Suppressor macrophage treated with lipopolysaccharide for 1 hour (primary cell): ENCODE data around the gene PARPBP.
"Not testable (repeated sequence)": the region's sequence is repeated elsewhere in the genome, so short reads cannot be mapped to it uniquely, and the experiment has no call there.

ENCODE experiments used
- DNase-seq, 3 donors: peaks; one replicate each; pipeline ENCODE4 v3.0.0-alpha.2; 2020 to 2022

The PARPBP gene

GRCh38 chr12:102163383-102163782 is 43.4 kb downstream of the PARPBP start:
- DNase-seq: no peak

GRCh38 chr12:102167821-102168604 is 48.0 kb downstream of the PARPBP start:
- DNase-seq: peak in 2 of 3 donors; percentile 23 to 38

GRCh38 chr12:102169922-102170621 is 50.1 kb downstream of the PARPBP start:
- DNase-seq: peak; percentile 20 to 49 (median 40)

- no peak for DNase-seq
Measured at GRCh38 chr12:102171951-102172350, 52.0 kb downstream of the PARPBP start.

- DNase-seq: no peak
Measured at GRCh38 chr12:102172436-102172835, 52.5 kb downstream of the PARPBP start.

GRCh38 chr12:102174117-102174516 is 54.1 kb downstream of the PARPBP start:
- no peak for DNase-seq

- no peak for DNase-seq
Measured at GRCh38 chr12:102174761-102175160, 54.8 kb downstream of the PARPBP start.

- peak; percentile 28 to 84 (median 83) for DNase-seq
Measured at GRCh38 chr12:102182635-102183034, 62.7 kb downstream of the PARPBP start.

- no peak for DNase-seq
Measured at GRCh38 chr12:102195826-102196225, 75.8 kb downstream of the PARPBP start.

GRCh38 chr12:102197789-102198188 is 77.8 kb downstream of the PARPBP start, which contains the start of gene PMCH:
TSS of gene PMCH (minus strand) at chr12:102197833. CDS start at chr12:102197770, 63 bp downstream.
- no peak for DNase-seq

GRCh38 chr12:102201436-102202061 is 81.6 kb downstream of the PARPBP start:
- DNase-seq: no peak

- no peak for DNase-seq
Measured at GRCh38 chr12:102202556-102202955, 82.6 kb downstream of the PARPBP start.

GRCh38 chr12:102204025-102204424 is 84.0 kb downstream of the PARPBP start:
- no peak for DNase-seq

- peak in 2 of 3 donors; percentile 24 to 53 for DNase-seq
Measured at GRCh38 chr12:102215992-102216691, 96.2 kb downstream of the PARPBP start.

- DNase-seq: no peak
Measured at GRCh38 chr12:102220736-102221135, 100.8 kb downstream of the PARPBP start.

- DNase-seq: no peak
Measured at GRCh38 chr12:102227954-102228353, 108.0 kb downstream of the PARPBP start.

- no peak for DNase-seq
Measured at GRCh38 chr12:102232036-102232435, 112.1 kb downstream of the PARPBP start.

- no peak for DNase-seq
Measured at GRCh38 chr12:102232446-102232845, 112.5 kb downstream of the PARPBP start.

- no peak for DNase-seq
Measured at GRCh38 chr12:102234599-102234998, 114.6 kb downstream of the PARPBP start.

GRCh38 chr12:102240859-102241258 is 120.9 kb downstream of the PARPBP start:
- not testable (repeated sequence) for DNase-seq
